SH-SY5Y (cell line): ENCODE measurements around the gene TUBAL3.

Source experiments
- GATA2 ChIP-seq: IDR thresholded peaks from 2 replicates; pipeline ENCODE4 v1.6.1; 2011; ENCODE audit warnings: mild to moderate bottlenecking, low read depth, low read length
- GATA3 ChIP-seq: IDR thresholded peaks from 2 replicates; pipeline ENCODE4 v1.6.1; 2011; ENCODE audit warnings: low read depth, mild to moderate bottlenecking, low read length, moderate library complexity

GRCh38 chr10:5362873-5363272 is 41.8 kb downstream of the TUBAL3 start:
- TF ChIP-seq GATA2: no peak
- no peak for TF ChIP-seq GATA3
